Stomach (tissue), 4 donors: Measurements from ENCODE around the gene CCDC148.

Source experiments
- CTCF ChIP-seq, 7 experiments: fragments of 450-650 bp in 4 of 7; fragments of 200-600 bp in 3 of 7; sonication (generic) in 3 of 7; IDR thresholded peaks; one replicate each; pipeline ENCODE4 v1.5.1; 2016 to 2019; ENCODE audit warnings: antibody characterized with exemption in 7 of 7, control low read depth in 2 of 7, mild to moderate bottlenecking in 1 of 7
- EP300 ChIP-seq: sonication (generic); formaldehyde crosslinking; IDR thresholded peaks from one replicate; pipeline ENCODE4 v1.6.1; 2017; ENCODE audit warnings: antibody characterized with exemption
- POLR2AphosphoS5 ChIP-seq, 3 donors: sonication (generic); formaldehyde crosslinking; IDR thresholded peaks; one replicate each; pipeline ENCODE4 v1.6.1; 2016; ENCODE audit warnings: antibody characterized with exemption in 3 of 3

- TF ChIP-seq POLR2AphosphoS5 (IDR thresholded peaks at IDR 0.05) (no peak), CTCF (IDR thresholded peaks at IDR 0.05) (no peak), EP300 (no peak)
These were observed 22.3 kb upstream of the CCDC148 start for GRCh38 chr2:158478816-158479215.
